Lung (tissue), 12 donors: ENCODE results near the gene CFTR. TPM values are rescaled to one million over a fixed set of nuclear protein-coding genes. Genes with fewer than 3 reads are reported as not detected.

ENCODE experiments used
- ATAC-seq: fragments of 200-7000 bp; cut with Tn5 transposase; one replicate; pipeline ENCODE4 v1.9.1; 2020; ENCODE audit warnings: moderate number of reproducible peaks; ENCODE audit not compliant: insufficient read depth, low FRiP score
- DNase-seq, 3 donors: peaks; one replicate each; pipeline ENCODE4 v3.0.0-alpha.2; 2013 to 2017
- H3K27ac ChIP-seq, 2 donors: one replicate each; pipeline ENCODE4 v1.5.1; 2013; ENCODE audit warnings: mild to moderate bottlenecking in 2 of 2, moderate library complexity in 2 of 2, control low read depth in 1 of 2, inconsistent platforms in 1 of 2, low read depth in 1 of 2, low read length in 1 of 2
- H3K27me3 ChIP-seq, 3 donors: one replicate each; pipeline ENCODE4 v1.5.1; 2013; ENCODE audit warnings: low read length in 2 of 3; ENCODE audit not compliant: control insufficient read depth in 3 of 3, insufficient read depth in 3 of 3
- H3K36me3 ChIP-seq, 4 donors: one replicate each; pipeline ENCODE4 v1.5.1; 2013; ENCODE audit warnings: low read length in 4 of 4, mild to moderate bottlenecking in 1 of 4, moderate library complexity in 1 of 4; ENCODE audit not compliant: control insufficient read depth in 4 of 4, insufficient read depth in 4 of 4
- H3K4me1 ChIP-seq, 5 donors: one replicate each; pipeline ENCODE4 v1.5.1; 2013; ENCODE audit warnings: low read length in 5 of 5, mild to moderate bottlenecking in 2 of 5, moderate library complexity in 1 of 5; ENCODE audit not compliant: control insufficient read depth in 5 of 5, insufficient read depth in 5 of 5
- H3K4me3 ChIP-seq: one replicate; pipeline ENCODE4 v1.5.1; 2013; ENCODE audit warnings: mild to moderate bottlenecking, control low read depth, moderate library complexity
- H3K9ac ChIP-seq, 2 donors: one replicate each; pipeline ENCODE4 v1.5.1; 2013; ENCODE audit warnings: low read length in 2 of 2, control low read depth in 1 of 2; ENCODE audit not compliant: insufficient read depth in 1 of 2
- H3K9me3 ChIP-seq, 4 donors: one replicate each; pipeline ENCODE4 v1.5.1; 2013; ENCODE audit warnings: low read length in 3 of 4, mild to moderate bottlenecking in 1 of 4, moderate library complexity in 1 of 4; ENCODE audit not compliant: control insufficient read depth in 4 of 4, insufficient read depth in 3 of 4
- CTCF ChIP-seq: IDR thresholded peaks from 2 replicates; pipeline ENCODE4 v1.5.1; 2012; ENCODE audit warnings: mild to moderate bottlenecking; ENCODE audit errors: control extremely low read depth, extremely low read depth
- whole genome bisulfite sequencing, 2 donors: extraction: QIAGEN DNeasy Blood & Tissue Kit; methylation state at CpG; one replicate each; pipeline ENCODE4 v1.1.7; 2013; 5-methylcytosine and 5-hydroxymethylcytosine counted together
- polyA plus RNA-seq, 2 donors: library from polyadenylated mRNA; stranded (reverse); fragments of 200-250 nt; gene quantifications; one replicate each; pipeline ENCODE4 v1.2.1, GENCODE V29; 2013
- total RNA-seq, 2 donors: library from RNA; depleted of rRNA in 1 of 2; stranded (reverse); fragments of >200 nt in 1 of 2; gene quantifications; one replicate each; pipeline ENCODE4 v1.2.1, GENCODE V29; 2014 to 2021
- donor health status: control.
- donor health status: control.
- donor health status: Bipolar disorder and iron deficiency.
- donor health status: healthy.
- donor health status: DM: yes; HTN: yes; CAD: no.

Gene CFTR
- total and polyA plus RNA-seq, 4 donors = 8.2 to 138 (median 15.7) TPM

GRCh38 chr7:117587931-117588330 lies 108.1 kb downstream of the CFTR start:
- Histone ChIP-seq H3K27me3 (no peaks in the 10 kb centered on the region), H3K4me1 (peaks cover 0 to 7% (median 0%) of the 10 kb centered on the region in 5 donors), H3K9me3 (peaks cover 0 to 2% (median 0%) of the 10 kb centered on the region in 4 donors), H3K36me3 (peaks cover 0 to 1% (median 0%) of the 10 kb centered on the region in 4 donors), H3K27ac (no peak overlapping the region), H3K4me3 (no peak overlapping the region), H3K9ac (no peak overlapping the region)
- 78 to 80% methylated on average over 1 of the region's 1 CpG for WGBS, 2 donors
- DNase-seq (peak in 1 of 3 donors; percentile 9), ATAC-seq (no peak)
- no peak for TF ChIP-seq CTCF

- no peak for TF ChIP-seq CTCF
- H3K4me3 ChIP-seq = no peak overlapping the region
- no peak overlapping the region for H3K27ac ChIP-seq
- peaks cover 0 to 7% (median 0%) of the 10 kb centered on the region in 5 donors for H3K4me1 ChIP-seq
- H3K9me3 ChIP-seq = peaks cover 0 to 2% (median 0%) of the 10 kb centered on the region in 4 donors
- WGBS, 2 donors = 16 to 33% methylated on average over 1 of the region's 1 CpG
- DNase-seq (peak in 2 of 3 donors; percentile 27 to 56), ATAC-seq (peak; percentile 27)
- peaks cover 0 to 1% (median 0%) of the 10 kb centered on the region in 4 donors for H3K36me3 ChIP-seq
- H3K9ac ChIP-seq = no peak overlapping the region
- no peaks in the 10 kb centered on the region for H3K27me3 ChIP-seq
These were observed 108.5 kb downstream of the CFTR start for GRCh38 chr7:117588352-117588794.

GRCh38 chr7:117590191-117590590 lies 110.4 kb downstream of the CFTR start:
- no peak for TF ChIP-seq CTCF
- Histone ChIP-seq H3K4me3 (no peak overlapping the region), H3K27ac (no peak overlapping the region), H3K9me3 (peaks cover 0 to 2% (median 0%) of the 10 kb centered on the region in 4 donors), H3K36me3 (peaks cover 0 to 1% (median 0%) of the 10 kb centered on the region in 4 donors), H3K9ac (no peak overlapping the region), H3K4me1 (peaks cover 0 to 7% (median 0%) of the 10 kb centered on the region in 5 donors), H3K27me3 (no peaks in the 10 kb centered on the region)
- ATAC-seq (no peak), DNase-seq (no peak)
- 70 to 85% methylated on average over 1 of the region's 1 CpG for WGBS, 2 donors

- Histone ChIP-seq H3K27me3 (no peaks in the 10 kb centered on the region), H3K4me3 (no peak overlapping the region), H3K9ac (no peak overlapping the region), H3K9me3 (peaks cover 0 to 4% (median 0%) of the 10 kb centered on the region in 4 donors), H3K27ac (no peak overlapping the region), H3K36me3 (peaks cover 0 to 1% (median 0%) of the 10 kb centered on the region in 4 donors), H3K4me1 (peaks cover 0 to 7% (median 0%) of the 10 kb centered on the region in 5 donors)
- TF ChIP-seq CTCF = no peak
- 78 to 80% methylated on average over 11 of the region's 11 CpGs for WGBS, 2 donors
- ATAC-seq (no peak), DNase-seq (no peak)
These were observed 112.3 kb downstream of the CFTR start for GRCh38 chr7:117592011-117592635.
